ENCODE measurements around the gene FOXC2.

Gene FOXC2

GRCh38 chr16:86614699-86615098, 48.1 kb downstream of the FOXC2 start:
- Histone ChIP-seq H3K27ac (ENCODE audit: low read length) (no peak overlapping the region), H3K79me2 (ENCODE audit: low read length) (no peaks in the 10 kb centered on the region), H3K9me2 (replicated peaks; ENCODE audit: insufficient read depth, low read length) (no peaks in the 10 kb centered on the region), H3K9ac (ENCODE audit: low read length) (no peak overlapping the region), H3F3A (ENCODE audit: insufficient read depth, low read length) (no peaks in the 10 kb centered on the region), H3K4me1 (ENCODE audit: low read length) (no peaks in the 10 kb centered on the region), H4K20me1 (ENCODE audit: insufficient read depth, low read length) (no peaks in the 10 kb centered on the region), H3K36me3 (replicated peaks; ENCODE audit: insufficient read depth, low read length) (no peaks in the 10 kb centered on the region), H3K9me3 (replicated peaks; ENCODE audit: insufficient read depth, low read length) (no peaks in the 10 kb centered on the region), H3K4me3 (ENCODE audit: low read length) (no peak overlapping the region), H3K27me3 (replicated peaks; ENCODE audit: insufficient read depth, low read length) (peaks cover 55% of the 10 kb centered on the region), H3K4me2 (ENCODE audit: low read depth, low read length) (no peak overlapping the region), H2AFZ (ENCODE audit: low read length) (no peak overlapping the region)
- TF ChIP-seq EZH2 (optimal IDR thresholded peaks at IDR 0.05; ENCODE audit: low read depth, low read length) = no peak
- TF ChIP-seq, protein P1, sequence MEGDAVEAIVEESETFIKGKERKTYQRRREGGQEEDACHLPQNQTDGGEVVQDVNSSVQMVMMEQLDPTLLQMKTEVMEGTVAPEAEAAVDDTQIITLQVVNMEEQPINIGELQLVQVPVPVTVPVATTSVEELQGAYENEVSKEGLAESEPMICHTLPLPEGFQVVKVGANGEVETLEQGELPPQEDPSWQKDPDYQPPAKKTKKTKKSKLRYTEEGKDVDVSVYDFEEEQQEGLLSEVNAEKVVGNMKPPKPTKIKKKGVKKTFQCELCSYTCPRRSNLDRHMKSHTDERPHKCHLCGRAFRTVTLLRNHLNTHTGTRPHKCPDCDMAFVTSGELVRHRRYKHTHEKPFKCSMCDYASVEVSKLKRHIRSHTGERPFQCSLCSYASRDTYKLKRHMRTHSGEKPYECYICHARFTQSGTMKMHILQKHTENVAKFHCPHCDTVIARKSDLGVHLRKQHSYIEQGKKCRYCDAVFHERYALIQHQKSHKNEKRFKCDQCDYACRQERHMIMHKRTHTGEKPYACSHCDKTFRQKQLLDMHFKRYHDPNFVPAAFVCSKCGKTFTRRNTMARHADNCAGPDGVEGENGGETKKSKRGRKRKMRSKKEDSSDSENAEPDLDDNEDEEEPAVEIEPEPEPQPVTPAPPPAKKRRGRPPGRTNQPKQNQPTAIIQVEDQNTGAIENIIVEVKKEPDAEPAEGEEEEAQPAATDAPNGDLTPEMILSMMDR (IDR thresholded peaks at IDR 0.05; ENCODE audit: low read length) = no peak
- no peak for TF ChIP-seq EZH2phosphoT487 (IDR thresholded peaks at IDR 0.05; ENCODE audit: low read length)
- DNase-seq = no peak

GRCh38 chr16:86616906-86617305, 50.3 kb downstream of the FOXC2 start:
- Histone ChIP-seq H3F3A (ENCODE audit: insufficient read depth, low read length) (no peaks in the 10 kb centered on the region), H4K20me1 (ENCODE audit: insufficient read depth, low read length) (no peaks in the 10 kb centered on the region), H3K9me3 (replicated peaks; ENCODE audit: insufficient read depth, low read length) (no peaks in the 10 kb centered on the region), H3K4me1 (ENCODE audit: low read length) (no peaks in the 10 kb centered on the region), H2AFZ (ENCODE audit: low read length) (no peak overlapping the region), H3K9ac (ENCODE audit: low read length) (no peak overlapping the region), H3K9me2 (replicated peaks; ENCODE audit: insufficient read depth, low read length) (no peaks in the 10 kb centered on the region), H3K36me3 (replicated peaks; ENCODE audit: insufficient read depth, low read length) (no peaks in the 10 kb centered on the region), H3K4me3 (ENCODE audit: low read length) (no peak overlapping the region), H3K27ac (ENCODE audit: low read length) (no peak overlapping the region), H3K79me2 (ENCODE audit: low read length) (no peaks in the 10 kb centered on the region), H3K27me3 (replicated peaks; ENCODE audit: insufficient read depth, low read length) (peaks cover 52% of the 10 kb centered on the region), H3K4me2 (ENCODE audit: low read depth, low read length) (no peak overlapping the region)
- no peak for DNase-seq
- no peak for TF ChIP-seq EZH2phosphoT487 (IDR thresholded peaks at IDR 0.05; ENCODE audit: low read length)
- TF ChIP-seq, protein P1 (IDR thresholded peaks at IDR 0.05; ENCODE audit: low read length) = no peak
- TF ChIP-seq EZH2 (optimal IDR thresholded peaks at IDR 0.05; ENCODE audit: low read depth, low read length) = no peak

DNA sequence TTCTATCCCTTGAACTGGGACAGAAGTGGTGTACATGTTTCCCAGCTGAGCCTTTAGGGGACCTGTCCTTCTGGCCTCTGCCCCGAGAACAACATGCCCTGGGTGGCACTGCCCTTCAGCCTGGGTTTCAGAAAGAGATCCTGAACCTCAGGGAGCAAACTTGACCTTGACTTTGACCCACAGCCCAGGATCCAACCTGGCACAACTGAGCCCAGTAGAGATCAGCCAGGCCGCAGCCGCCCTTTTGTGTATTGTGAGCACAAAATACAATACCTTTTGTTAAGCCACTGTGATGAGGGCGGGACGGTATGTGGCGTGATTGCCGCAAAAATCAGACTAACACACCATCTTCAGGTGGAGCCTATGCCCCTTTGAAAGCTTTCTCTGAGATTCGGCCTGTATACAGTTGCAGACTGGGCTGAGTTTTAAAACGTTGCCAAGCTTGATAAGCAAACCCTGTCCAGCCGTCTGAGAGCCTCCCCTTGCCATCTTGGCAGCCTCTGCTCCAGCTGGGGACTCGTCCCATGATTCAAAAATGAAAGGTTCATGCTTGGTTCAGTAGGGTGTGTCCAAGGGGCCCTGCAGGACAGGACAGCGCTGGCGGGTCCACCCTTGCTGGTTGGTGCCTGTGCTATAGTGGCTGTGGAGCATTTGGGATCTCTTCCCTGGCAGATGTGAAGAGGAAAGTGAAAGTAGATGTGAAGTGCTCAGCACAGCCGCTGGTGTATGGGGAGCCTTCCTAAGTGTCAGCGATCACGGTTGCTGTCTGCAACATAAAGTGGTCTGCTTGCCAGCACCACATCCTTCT, 52.0 kb downstream of the FOXC2 start:
- Histone ChIP-seq H3K79me2 (ENCODE audit: low read length) (no peaks in the 10 kb centered on the region), H3K27me3 (replicated peaks; ENCODE audit: insufficient read depth, low read length) (peaks cover 51% of the 10 kb centered on the region), H2AFZ (ENCODE audit: low read length) (no peak overlapping the region), H3K9me3 (replicated peaks; ENCODE audit: insufficient read depth, low read length) (no peaks in the 10 kb centered on the region), H3K9me2 (replicated peaks; ENCODE audit: insufficient read depth, low read length) (no peaks in the 10 kb centered on the region), H4K20me1 (ENCODE audit: insufficient read depth, low read length) (no peaks in the 10 kb centered on the region), H3K4me2 (ENCODE audit: low read depth, low read length) (peak overlapping the region; percentile 9; the same call in 1 of the 2 replicates), H3K9ac (ENCODE audit: low read length) (no peak overlapping the region), H3K27ac (ENCODE audit: low read length) (no peak overlapping the region), H3K36me3 (replicated peaks; ENCODE audit: insufficient read depth, low read length) (no peaks in the 10 kb centered on the region), H3K4me3 (ENCODE audit: low read length) (no peak overlapping the region), H3K4me1 (ENCODE audit: low read length) (no peaks in the 10 kb centered on the region), H3F3A (ENCODE audit: insufficient read depth, low read length) (no peaks in the 10 kb centered on the region)
- no peak for DNase-seq
- no peak for TF ChIP-seq EZH2phosphoT487 (IDR thresholded peaks at IDR 0.05; ENCODE audit: low read length)
- TF ChIP-seq, protein P1 (IDR thresholded peaks at IDR 0.05; ENCODE audit: low read length) = no peak
- TF ChIP-seq EZH2 (optimal IDR thresholded peaks at IDR 0.05; ENCODE audit: low read depth, low read length) = no peak
